Measurements from ENCODE around the gene DSC1.

Gene DSC1

GRCh38 chr18:31102025-31102684, 60.5 kb downstream of the DSC1 start, which contains the start of gene DSC2:
Gene DSC2, minus strand, starts transcription at chr18:31102421. Its CDS starts 450 bp downstream, at chr18:31101971.
- no peak for DNase-seq

- no peak for DNase-seq
Observed at GRCh38 chr18:31101183-31102024, 61.3 kb downstream of the DSC1 start.

- DNase-seq = no peak
Observed at GRCh38 chr18:31100436-31101182, 62.0 kb downstream of the DSC1 start.

GRCh38 chr18:31099450-31100230, 63.0 kb downstream of the DSC1 start:
- no peak for DNase-seq

GRCh38 chr18:31098878-31099277, 63.8 kb downstream of the DSC1 start:
- DNase-seq = no peak

- no peak for DNase-seq
Observed at GRCh38 chr18:31097666-31098065, 65.0 kb downstream of the DSC1 start.

GRCh38 chr18:31093880-31094279, 68.8 kb downstream of the DSC1 start:
- DNase-seq = no peak

- DNase-seq = no peak
Observed at GRCh38 chr18:31093294-31093693, 69.4 kb downstream of the DSC1 start.

GRCh38 chr18:31091350-31091749, 71.3 kb downstream of the DSC1 start:
- no peak for DNase-seq

- no peak for DNase-seq
Observed at GRCh38 chr18:31088532-31088931, 74.1 kb downstream of the DSC1 start.

- no peak for DNase-seq
Observed at GRCh38 chr18:31079973-31080372, 82.7 kb downstream of the DSC1 start.
